ENCODE results near the gene TMEM176B.

DNA sequence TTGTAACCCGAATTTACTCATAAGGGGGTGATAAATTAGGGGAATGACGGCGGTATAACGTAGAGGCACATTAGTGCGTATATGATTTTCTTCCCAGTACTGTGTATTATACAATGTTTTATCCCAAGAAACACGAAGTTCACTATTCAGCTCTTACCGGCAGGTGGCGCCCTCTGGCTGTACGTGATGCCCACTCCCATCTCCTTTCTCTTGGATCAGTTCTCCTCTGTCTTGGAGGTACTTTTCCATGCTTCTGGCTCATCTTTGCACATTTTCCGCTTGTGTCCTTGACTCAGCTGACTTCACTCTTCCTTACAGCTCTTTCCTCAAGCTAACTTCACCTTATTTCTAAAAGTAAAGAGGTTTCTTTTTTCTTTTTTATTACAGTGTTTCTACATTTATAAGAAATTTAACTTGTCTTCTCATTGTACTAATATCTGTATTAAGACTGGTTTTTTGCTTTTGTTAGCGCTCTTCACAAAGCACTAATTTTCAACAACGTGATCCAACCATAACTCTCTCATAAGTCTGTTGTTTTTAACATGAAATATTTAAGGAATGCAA lies 21.3 kb downstream of the TMEM176B start:
- TF ChIP-seq, protein P1, sequence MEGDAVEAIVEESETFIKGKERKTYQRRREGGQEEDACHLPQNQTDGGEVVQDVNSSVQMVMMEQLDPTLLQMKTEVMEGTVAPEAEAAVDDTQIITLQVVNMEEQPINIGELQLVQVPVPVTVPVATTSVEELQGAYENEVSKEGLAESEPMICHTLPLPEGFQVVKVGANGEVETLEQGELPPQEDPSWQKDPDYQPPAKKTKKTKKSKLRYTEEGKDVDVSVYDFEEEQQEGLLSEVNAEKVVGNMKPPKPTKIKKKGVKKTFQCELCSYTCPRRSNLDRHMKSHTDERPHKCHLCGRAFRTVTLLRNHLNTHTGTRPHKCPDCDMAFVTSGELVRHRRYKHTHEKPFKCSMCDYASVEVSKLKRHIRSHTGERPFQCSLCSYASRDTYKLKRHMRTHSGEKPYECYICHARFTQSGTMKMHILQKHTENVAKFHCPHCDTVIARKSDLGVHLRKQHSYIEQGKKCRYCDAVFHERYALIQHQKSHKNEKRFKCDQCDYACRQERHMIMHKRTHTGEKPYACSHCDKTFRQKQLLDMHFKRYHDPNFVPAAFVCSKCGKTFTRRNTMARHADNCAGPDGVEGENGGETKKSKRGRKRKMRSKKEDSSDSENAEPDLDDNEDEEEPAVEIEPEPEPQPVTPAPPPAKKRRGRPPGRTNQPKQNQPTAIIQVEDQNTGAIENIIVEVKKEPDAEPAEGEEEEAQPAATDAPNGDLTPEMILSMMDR (IDR thresholded peaks at IDR 0.05) = no peak
- TF ChIP-seq POLR2A (IDR thresholded peaks at IDR 0.05) = no peak

All from lower leg skin (tissue), 3 donors.